GM06990 (cell line): ENCODE data around the gene TMC1.

ENCODE experiments used
- DNase-seq: peaks from one replicate; pipeline ENCODE4 v3.0.0-alpha.2; 2011; ENCODE audit not compliant: insufficient read length; ENCODE audit errors: extremely low read depth
- H3K27me3 ChIP-seq: replicated peaks from 2 replicates; pipeline ENCODE4 v1.6.0; 2011; ENCODE audit warnings: low read length; ENCODE audit not compliant: control insufficient read depth, insufficient read depth
- H3K36me3 ChIP-seq: 2 replicates; pipeline ENCODE4 v1.5.1; 2011; ENCODE audit warnings: low read length; ENCODE audit not compliant: control insufficient read depth, insufficient read depth
- H3K4me3 ChIP-seq: replicated peaks from 2 replicates; pipeline ENCODE4 v1.5.1; 2011; ENCODE audit warnings: low read depth, mild to moderate bottlenecking, control low read depth, low read length
- TF ChIP-seq, protein P1 (sequence below): IDR thresholded peaks from 2 replicates; pipeline ENCODE4 v1.5.1; 2011; ENCODE audit warnings: low read length, control low read depth, mild to moderate bottlenecking, inconsistent platforms; ENCODE audit not compliant: insufficient read depth, poor library complexity, severe bottlenecking

The TMC1 gene

DNA sequence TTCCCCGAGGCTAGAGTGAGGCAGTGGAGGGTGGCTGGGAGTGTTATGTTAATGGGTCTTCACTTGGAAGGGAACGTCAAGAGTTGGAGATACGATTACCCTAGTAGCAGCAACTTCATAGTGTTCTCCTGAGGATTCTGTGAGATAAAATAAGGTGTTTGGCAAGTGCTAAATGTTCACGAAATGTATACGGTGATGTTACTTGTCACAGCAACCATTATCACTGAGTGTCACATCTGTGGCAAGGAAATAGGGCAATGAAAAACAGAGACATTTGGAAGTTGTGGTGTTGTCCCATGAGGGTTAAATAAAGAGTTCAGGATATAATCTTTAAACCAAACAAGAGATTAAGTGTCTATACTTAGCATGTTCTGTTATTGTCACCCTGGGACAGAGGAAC is 248.1 kb downstream of the TMC1 start:
- no peak for DNase-seq
- no peak overlapping the region for H3K4me3 ChIP-seq
- TF ChIP-seq, protein P1, sequence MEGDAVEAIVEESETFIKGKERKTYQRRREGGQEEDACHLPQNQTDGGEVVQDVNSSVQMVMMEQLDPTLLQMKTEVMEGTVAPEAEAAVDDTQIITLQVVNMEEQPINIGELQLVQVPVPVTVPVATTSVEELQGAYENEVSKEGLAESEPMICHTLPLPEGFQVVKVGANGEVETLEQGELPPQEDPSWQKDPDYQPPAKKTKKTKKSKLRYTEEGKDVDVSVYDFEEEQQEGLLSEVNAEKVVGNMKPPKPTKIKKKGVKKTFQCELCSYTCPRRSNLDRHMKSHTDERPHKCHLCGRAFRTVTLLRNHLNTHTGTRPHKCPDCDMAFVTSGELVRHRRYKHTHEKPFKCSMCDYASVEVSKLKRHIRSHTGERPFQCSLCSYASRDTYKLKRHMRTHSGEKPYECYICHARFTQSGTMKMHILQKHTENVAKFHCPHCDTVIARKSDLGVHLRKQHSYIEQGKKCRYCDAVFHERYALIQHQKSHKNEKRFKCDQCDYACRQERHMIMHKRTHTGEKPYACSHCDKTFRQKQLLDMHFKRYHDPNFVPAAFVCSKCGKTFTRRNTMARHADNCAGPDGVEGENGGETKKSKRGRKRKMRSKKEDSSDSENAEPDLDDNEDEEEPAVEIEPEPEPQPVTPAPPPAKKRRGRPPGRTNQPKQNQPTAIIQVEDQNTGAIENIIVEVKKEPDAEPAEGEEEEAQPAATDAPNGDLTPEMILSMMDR = no peak
- H3K27me3 ChIP-seq = no peaks in the 10 kb centered on the region
- no peaks in the 10 kb centered on the region for H3K36me3 ChIP-seq

DNA sequence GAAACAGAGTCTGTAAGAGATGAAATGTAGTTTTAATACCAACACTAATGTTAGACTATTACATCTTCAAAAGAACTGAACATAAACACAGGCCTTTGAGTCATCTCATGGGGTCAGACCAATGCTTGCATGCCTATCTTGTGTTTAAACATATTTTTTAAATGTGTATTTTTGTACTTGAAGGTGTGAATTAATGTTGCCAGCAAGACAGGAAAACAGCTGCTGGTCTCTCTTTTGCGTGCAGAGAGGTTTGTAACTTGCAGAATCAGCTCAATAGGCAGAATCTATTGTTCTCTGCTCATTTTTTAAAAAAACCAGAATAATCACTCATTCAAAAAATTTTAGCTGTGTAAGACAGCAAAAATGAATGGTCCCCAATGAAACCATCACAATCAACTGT is 251.3 kb downstream of the TMC1 start:
- DNase-seq = no peak
- Histone ChIP-seq H3K27me3 (no peaks in the 10 kb centered on the region), H3K36me3 (no peaks in the 10 kb centered on the region), H3K4me3 (no peak overlapping the region)
- TF ChIP-seq, protein P1 = no peak

GRCh38 chr9:72773570-72773969 is 252.2 kb downstream of the TMC1 start:
- no peaks in the 10 kb centered on the region for H3K27me3 ChIP-seq
- H3K4me3 ChIP-seq = no peak overlapping the region
- DNase-seq = no peak
- no peaks in the 10 kb centered on the region for H3K36me3 ChIP-seq
- TF ChIP-seq, protein P1 = no peak

- TF ChIP-seq, protein P1 = no peak
- Histone ChIP-seq H3K27me3 (no peaks in the 10 kb centered on the region), H3K36me3 (no peaks in the 10 kb centered on the region), H3K4me3 (no peak overlapping the region)
- DNase-seq = no peak
Observed at GRCh38 chr9:72775570-72775969, 254.2 kb downstream of the TMC1 start.

GRCh38 chr9:72779614-72780013 is 258.2 kb downstream of the TMC1 start:
- Histone ChIP-seq H3K4me3 (no peak overlapping the region), H3K27me3 (no peaks in the 10 kb centered on the region), H3K36me3 (no peaks in the 10 kb centered on the region)
- TF ChIP-seq, protein P1 = no peak
- no peak for DNase-seq

- DNase-seq = no peak
- H3K36me3 ChIP-seq = no peaks in the 10 kb centered on the region
- TF ChIP-seq, protein P1 = no peak
- no peak overlapping the region for H3K4me3 ChIP-seq
- no peaks in the 10 kb centered on the region for H3K27me3 ChIP-seq
Observed at GRCh38 chr9:72786948-72787347, 265.5 kb downstream of the TMC1 start.
